Inflammatory macrophage (primary cell): ENCODE results near the gene RABGAP1.

ENCODE experiments used
- DNase-seq, 2 donors: peaks; one replicate each; pipeline ENCODE4 v3.0.0-alpha.2; 2020 to 2022

RABGAP1 gene

GRCh38 chr9:122944960-122945888 lies 4.4 kb downstream of the RABGAP1 start:
- DNase-seq = no peak

- no peak for DNase-seq
Observed at GRCh38 chr9:122946461-122947005, 5.7 kb downstream of the RABGAP1 start.

- no peak for DNase-seq
Observed at GRCh38 chr9:122948313-122948712, 7.5 kb downstream of the RABGAP1 start.

- no peak for DNase-seq
Observed at GRCh38 chr9:122949696-122950095, 8.9 kb downstream of the RABGAP1 start.

- no peak for DNase-seq
Observed at GRCh38 chr9:122950263-122950662, 9.4 kb downstream of the RABGAP1 start.

GRCh38 chr9:122951056-122951455 lies 10.2 kb downstream of the RABGAP1 start:
- no peak for DNase-seq

- no peak for DNase-seq
Observed at GRCh38 chr9:122954253-122954691, 13.5 kb downstream of the RABGAP1 start.

GRCh38 chr9:122955961-122956360 lies 15.1 kb downstream of the RABGAP1 start:
- DNase-seq = no peak

GRCh38 chr9:122961139-122961538 lies 20.3 kb downstream of the RABGAP1 start:
- DNase-seq = no peak

GRCh38 chr9:122975196-122975595 lies 34.4 kb downstream of the RABGAP1 start:
- no peak for DNase-seq

- DNase-seq = no peak
Observed at GRCh38 chr9:122978601-122979000, 37.8 kb downstream of the RABGAP1 start.

- DNase-seq = no peak
Observed at GRCh38 chr9:122986010-122986409, 45.2 kb downstream of the RABGAP1 start.

GRCh38 chr9:122988141-122988540 lies 47.3 kb downstream of the RABGAP1 start:
- DNase-seq = no peak

GRCh38 chr9:122988920-122989621 lies 48.3 kb downstream of the RABGAP1 start:
- peak in 1 of 2 donors; percentile 23 for DNase-seq

GRCh38 chr9:122991370-122991830 lies 50.6 kb downstream of the RABGAP1 start:
- DNase-seq = peak; percentile 58 to 65

- no peak for DNase-seq
Observed at GRCh38 chr9:122996586-122996985, 55.8 kb downstream of the RABGAP1 start.

GRCh38 chr9:122998448-122998847 lies 57.6 kb downstream of the RABGAP1 start:
- no peak for DNase-seq

- no peak for DNase-seq
Observed at GRCh38 chr9:123000371-123001068, 59.7 kb downstream of the RABGAP1 start.

GRCh38 chr9:123002754-123003153 lies 61.9 kb downstream of the RABGAP1 start:
- DNase-seq = peak; percentile 13 to 36

GRCh38 chr9:123003466-123003865 lies 62.6 kb downstream of the RABGAP1 start:
- DNase-seq = no peak

GRCh38 chr9:123005964-123006363 lies 65.1 kb downstream of the RABGAP1 start:
- no peak for DNase-seq

- no peak for DNase-seq
Observed at GRCh38 chr9:123007269-123007668, 66.4 kb downstream of the RABGAP1 start.

GRCh38 chr9:123008909-123009308 lies 68.1 kb downstream of the RABGAP1 start:
- no peak for DNase-seq
